ENCODE results near the gene ISX. TPM values are rescaled to one million over a fixed set of nuclear protein-coding genes. Genes with fewer than 3 reads are reported as not detected.

The ISX gene
- polyA plus RNA-seq, 1 donor = not detected

DNA sequence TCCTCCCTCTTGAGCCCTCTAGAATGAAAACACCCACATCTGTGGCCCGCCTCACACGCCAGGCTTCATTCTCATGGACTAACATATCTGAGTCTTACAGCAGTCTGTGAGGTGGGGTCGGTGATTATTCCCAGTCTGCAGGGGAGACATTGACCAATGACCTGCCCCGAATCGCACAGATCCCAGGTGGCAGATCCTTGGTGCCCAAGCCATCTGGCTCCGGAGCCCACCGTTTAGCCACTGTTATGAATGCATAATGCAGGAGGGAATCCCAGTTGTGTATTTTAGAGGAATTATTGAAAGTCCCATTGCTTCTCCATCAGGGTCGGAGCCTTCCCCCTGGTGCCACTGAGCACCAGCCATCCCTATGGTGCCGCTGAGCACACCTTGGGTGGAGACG lies 47.4 kb downstream of the ISX start:
- DNase-seq (ENCODE audit: low read depth) = no peak

- DNase-seq (ENCODE audit: low read depth) = peak; percentile 8
Measured at GRCh38 chr22:35114131-35114980, 48.4 kb downstream of the ISX start.

- no peak for DNase-seq (ENCODE audit: low read depth)
Measured at GRCh38 chr22:35115515-35115914, 49.6 kb downstream of the ISX start.

DNA sequence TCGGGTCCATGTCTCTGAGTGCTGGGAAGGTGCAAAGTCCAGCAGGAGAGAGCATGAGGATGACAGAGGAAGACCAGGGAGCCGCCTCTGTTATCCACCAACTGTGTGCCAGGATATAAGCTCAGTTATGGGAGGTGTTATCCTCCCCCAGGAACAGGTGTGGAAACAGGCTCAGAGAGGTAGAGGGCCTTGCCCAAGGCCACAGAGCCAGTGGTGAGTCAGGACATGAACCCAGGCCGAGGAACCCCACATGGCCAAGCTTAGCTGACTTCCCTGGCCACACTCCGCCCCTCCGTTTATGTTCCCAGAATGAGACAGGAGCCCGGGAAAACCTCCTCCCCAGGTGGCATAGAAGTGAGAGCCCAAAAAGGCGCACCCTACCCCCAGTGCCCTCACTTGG lies 50.3 kb downstream of the ISX start:
- DNase-seq (ENCODE audit: low read depth) = no peak

DNA sequence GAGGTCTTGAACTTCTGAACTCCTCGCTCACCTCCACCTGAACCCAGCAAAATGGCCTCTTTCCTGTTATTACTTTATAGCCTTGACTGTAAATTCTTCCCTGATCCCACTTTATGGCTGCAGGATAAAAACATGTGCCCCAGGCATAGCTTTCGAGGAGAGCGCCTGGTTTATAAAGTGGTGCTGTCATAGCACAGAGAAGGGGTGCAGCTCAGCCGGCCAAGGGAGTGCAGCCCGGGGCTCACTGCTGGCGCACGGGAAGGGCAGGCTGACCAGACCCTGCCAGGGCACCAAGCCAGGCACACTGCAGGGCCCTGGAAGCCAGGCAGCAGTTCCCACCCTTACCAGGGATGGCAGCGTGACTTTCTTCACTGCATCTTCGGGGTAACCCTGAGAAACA lies 50.9 kb downstream of the ISX start:
- no peak for DNase-seq (ENCODE audit: low read depth)

DNA sequence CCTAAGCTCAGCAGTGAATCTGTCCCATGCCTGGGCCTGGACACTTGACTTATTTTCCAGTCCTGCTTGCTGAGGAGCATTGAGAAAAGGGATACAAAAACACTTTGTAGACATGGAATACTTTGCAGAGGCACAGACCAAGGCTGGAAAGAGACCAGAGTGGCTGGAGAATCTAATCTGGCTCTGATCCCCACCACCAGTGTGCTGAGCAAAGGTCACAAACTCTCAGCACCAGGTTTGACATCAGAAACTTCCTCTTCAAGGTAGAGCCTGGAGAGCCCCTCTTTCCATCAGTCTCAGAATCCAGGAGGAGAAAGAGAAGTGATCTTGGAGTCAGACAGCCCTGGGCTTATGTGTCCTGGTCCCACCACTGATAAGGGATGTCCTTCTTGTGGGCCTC lies 53.5 kb downstream of the ISX start:
- no peak for DNase-seq (ENCODE audit: low read depth)

- DNase-seq (ENCODE audit: low read depth) = no peak
Measured at GRCh38 chr22:35124691-35125219, 58.8 kb downstream of the ISX start.

DNA sequence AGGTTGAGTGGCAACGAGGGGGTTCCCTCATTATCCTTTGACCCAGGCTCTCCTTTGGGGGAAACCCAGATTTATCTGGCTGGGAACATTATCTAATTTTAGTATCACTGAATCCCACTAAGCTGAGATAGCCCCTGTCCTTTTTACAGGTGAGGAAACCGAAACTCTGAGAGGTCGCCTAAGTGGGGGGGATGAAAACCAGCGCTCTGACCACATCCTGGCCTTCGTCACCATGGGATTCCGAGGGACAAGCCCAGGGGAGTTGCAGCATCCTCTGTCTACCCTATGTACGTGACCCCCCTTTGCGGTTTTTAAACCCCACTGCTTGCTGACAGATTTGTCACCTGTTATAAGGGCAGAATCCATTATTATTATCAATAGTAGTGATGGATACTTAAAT lies 61.0 kb downstream of the ISX start:
- no peak for DNase-seq (ENCODE audit: low read depth)

GRCh38 chr22:35128637-35129036 lies 62.7 kb downstream of the ISX start:
- no peak for DNase-seq (ENCODE audit: low read depth)

- no peak for DNase-seq (ENCODE audit: low read depth)
Measured at GRCh38 chr22:35131525-35132000, 65.6 kb downstream of the ISX start.

- no peak for DNase-seq (ENCODE audit: low read depth)
Measured at GRCh38 chr22:35132568-35132967, 66.6 kb downstream of the ISX start.

GRCh38 chr22:35133702-35134380 lies 67.9 kb downstream of the ISX start:
- DNase-seq (ENCODE audit: low read depth) = no peak

DNA sequence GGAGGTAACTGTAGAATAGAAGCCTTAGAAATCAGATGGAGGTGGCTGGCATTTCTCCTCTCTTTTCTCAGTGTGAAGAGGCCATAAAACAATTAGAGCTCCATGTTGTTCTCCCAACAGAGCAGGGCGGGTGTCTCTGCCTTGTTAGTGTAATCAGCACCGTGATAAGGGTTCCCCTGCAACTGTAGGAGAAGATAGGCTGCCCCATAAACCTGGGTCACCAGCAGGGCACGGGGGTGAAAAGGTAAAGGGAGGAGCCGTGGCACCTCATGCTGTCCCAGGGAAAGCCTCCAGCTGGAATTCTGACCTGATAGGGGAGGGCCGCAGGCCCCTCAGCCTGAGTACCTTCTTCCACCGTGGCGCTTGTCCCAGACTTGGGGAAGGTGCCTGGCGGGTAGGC lies 68.7 kb downstream of the ISX start:
- no peak for DNase-seq (ENCODE audit: low read depth)

DNA sequence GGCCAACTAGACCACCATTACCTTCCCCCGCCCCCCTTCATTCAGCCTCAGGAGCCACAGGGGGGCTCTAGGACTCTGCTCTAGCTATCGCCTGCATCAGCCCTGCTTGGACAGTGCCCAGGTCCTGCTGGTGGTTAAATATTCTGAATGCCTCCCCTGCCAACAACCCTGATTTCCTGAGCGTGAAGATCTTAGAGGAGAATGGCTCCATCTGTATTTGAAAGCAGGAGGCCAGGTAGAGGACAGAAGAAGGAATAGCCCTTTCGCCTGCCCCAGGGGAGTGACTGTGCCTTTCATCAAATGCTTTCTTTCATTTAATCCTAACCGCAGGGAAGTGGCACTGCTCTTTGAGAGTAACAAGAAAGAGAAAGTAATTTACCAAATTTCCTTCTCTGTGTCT lies 69.2 kb downstream of the ISX start:
- no peak for DNase-seq (ENCODE audit: low read depth)

Other genes starting within 250 kb of the ISX start
- 13.4 TPM for gene HMGXB4, start 191.3 kb downstream of the ISX start, polyA plus RNA-seq (ENCODE audit: insufficient read length)
- 31.9 TPM for gene TOM1, start 233.7 kb downstream of the ISX start, polyA plus RNA-seq (ENCODE audit: insufficient read length)